ENCODE results near the gene C9orf50.

- TF ChIP-seq, protein P1, sequence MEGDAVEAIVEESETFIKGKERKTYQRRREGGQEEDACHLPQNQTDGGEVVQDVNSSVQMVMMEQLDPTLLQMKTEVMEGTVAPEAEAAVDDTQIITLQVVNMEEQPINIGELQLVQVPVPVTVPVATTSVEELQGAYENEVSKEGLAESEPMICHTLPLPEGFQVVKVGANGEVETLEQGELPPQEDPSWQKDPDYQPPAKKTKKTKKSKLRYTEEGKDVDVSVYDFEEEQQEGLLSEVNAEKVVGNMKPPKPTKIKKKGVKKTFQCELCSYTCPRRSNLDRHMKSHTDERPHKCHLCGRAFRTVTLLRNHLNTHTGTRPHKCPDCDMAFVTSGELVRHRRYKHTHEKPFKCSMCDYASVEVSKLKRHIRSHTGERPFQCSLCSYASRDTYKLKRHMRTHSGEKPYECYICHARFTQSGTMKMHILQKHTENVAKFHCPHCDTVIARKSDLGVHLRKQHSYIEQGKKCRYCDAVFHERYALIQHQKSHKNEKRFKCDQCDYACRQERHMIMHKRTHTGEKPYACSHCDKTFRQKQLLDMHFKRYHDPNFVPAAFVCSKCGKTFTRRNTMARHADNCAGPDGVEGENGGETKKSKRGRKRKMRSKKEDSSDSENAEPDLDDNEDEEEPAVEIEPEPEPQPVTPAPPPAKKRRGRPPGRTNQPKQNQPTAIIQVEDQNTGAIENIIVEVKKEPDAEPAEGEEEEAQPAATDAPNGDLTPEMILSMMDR (IDR thresholded peaks at IDR 0.05), result no peak
- no peak for TF ChIP-seq EZH2 (IDR thresholded peaks at IDR 0.05; ENCODE audit: borderline replicate concordance, insufficient read depth, low read depth, low read length, poor library complexity, severe bottlenecking)
Observed at GRCh38 chr9:129567329-129567728, 53.6 kb downstream of the C9orf50 start.

All from B cell (primary cell).